ENCODE data around the gene CCDC127. TPM values are rescaled to one million over a fixed set of nuclear protein-coding genes. Genes with fewer than 3 reads are reported as not detected.

The CCDC127 gene
- total RNA-seq, 1 experiment from 2014 or later = 5.4 TPM

DNA sequence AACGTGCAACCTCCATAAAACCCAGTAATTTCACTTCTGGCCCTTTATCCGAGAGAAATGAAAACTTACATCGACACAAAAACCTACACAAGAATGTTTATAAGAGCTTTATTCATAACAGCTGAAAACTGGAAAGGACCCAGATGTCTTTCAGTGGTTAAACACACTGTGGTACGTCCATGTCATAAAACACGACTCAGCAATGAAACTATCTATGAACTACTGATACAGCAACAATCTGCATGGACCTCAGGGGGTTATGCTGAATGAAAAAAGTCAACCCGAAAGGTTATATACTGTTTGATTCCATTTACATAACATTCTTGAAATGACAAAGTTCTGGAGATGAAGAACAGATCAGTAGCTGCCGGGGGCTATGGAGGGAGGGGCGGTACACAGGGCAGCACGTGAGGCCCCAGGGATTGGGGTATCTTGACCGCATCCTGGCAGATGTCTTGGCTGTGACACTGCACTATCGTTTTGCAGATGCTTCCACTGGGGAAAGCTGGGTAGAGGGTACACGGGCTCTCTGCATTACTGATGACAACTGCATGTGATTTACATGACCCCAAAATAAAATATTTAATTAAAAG is 4.1 kb downstream of the CCDC127 start:
- CTCF ChIA-PET = no interaction called here
- intact Hi-C loops (cut with micrococcal nuclease) = no loop called here
- H3K4me3 ChIP-seq (ENCODE audit: low read length) = no peak overlapping the region
- BruUV-seq (replicated peaks) = no TSS peak
- no peaks in the 10 kb centered on the region for H3F3A ChIP-seq (ENCODE audit: low read length, unreplicated experiment)
- H3K27ac ChIP-seq (ENCODE audit: low read length) = peak overlapping the region; percentile 4; the same call in 1 of the 2 replicates
- H3K4me1 ChIP-seq (ENCODE audit: insufficient read depth, low read length) = peaks cover 9% of the 10 kb centered on the region
- H3K79me2 ChIP-seq (ENCODE audit: low read length) = peaks cover 49% of the 10 kb centered on the region
- TF ChIP-seq EZH2phosphoT487 (IDR thresholded peaks at IDR 0.05; ENCODE audit: borderline replicate concordance, low read length) (no peak), CTCF (conservative IDR thresholded peaks at IDR 0.05; ENCODE audit: low read depth, low read length) (no peak), EZH2 (IDR thresholded peaks at IDR 0.05; ENCODE audit: low read length, unreplicated experiment) (no peak)
- DNase-seq (no peak), ATAC-seq (no peak)
- no peaks in the 10 kb centered on the region for H3K9me2 ChIP-seq (replicated peaks; ENCODE audit: low read length)
- no peaks in the 10 kb centered on the region for H3K27me3 ChIP-seq (ENCODE audit: low read length)
- peaks cover 5% of the 10 kb centered on the region for H3K36me3 ChIP-seq (ENCODE audit: low read depth, low read length)
- no peak overlapping the region for H3K4me2 ChIP-seq (ENCODE audit: low read length)
- no peak overlapping the region for H3K9ac ChIP-seq (ENCODE audit: low read length)
- H4K20me1 ChIP-seq (ENCODE audit: low read length) = peaks cover 2% of the 10 kb centered on the region; the same call in 1 of the 2 replicates
- POLR2A ChIA-PET (ENCODE audit: unreplicated experiment) = no interaction called here
- no peaks in the 10 kb centered on the region for H3K9me3 ChIP-seq (ENCODE audit: low read length)
- no peak overlapping the region for H2AFZ ChIP-seq (ENCODE audit: low read length)

DNA sequence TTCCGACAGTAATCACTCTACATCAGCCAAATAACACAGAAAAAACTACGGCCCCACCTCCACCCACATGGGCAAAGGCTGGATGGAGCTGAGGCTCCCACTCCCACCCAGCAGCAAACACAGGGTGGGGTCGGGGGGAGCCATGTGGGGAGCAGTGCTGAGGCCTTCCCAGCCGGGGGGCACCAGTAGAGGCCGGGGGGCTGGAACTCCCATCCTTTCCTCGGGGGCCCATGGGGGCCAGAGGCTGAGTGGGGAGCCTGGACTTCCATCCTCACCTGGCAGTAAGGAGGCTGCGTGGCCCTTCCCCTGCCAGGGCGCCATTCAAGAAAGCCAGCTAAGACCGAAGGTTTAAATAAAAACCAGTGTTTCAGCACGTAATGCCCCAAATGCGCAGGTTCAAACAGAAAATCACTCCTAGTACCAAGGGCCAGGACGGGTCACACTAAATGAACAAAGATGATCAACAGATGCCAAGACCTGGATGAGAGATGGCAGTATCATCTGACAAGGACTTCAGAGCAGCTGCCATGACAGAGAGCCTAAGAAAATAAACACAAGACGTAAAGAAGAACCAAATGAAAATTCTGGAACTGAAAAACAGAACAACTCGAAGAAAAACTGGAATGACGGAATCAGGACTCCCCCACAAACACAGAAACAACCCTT is 9.4 kb downstream of the CCDC127 start:
- DNase-seq = no peak
- Histone ChIP-seq H3K36me3 (ENCODE audit: low read depth, low read length) (peaks cover 15% of the 10 kb centered on the region; the same call in 1 of the 2 replicates), H3K4me1 (ENCODE audit: insufficient read depth, low read length) (peaks cover 25% of the 10 kb centered on the region), H4K20me1 (ENCODE audit: low read length) (peaks cover 4% of the 10 kb centered on the region; the same call in 1 of the 2 replicates), H3K9ac (ENCODE audit: low read length) (peak overlapping the region; percentile 53), H3K27ac (ENCODE audit: low read length) (peak overlapping the region; percentile 73), H3K9me3 (ENCODE audit: low read length) (no peaks in the 10 kb centered on the region), H3F3A (ENCODE audit: low read length, unreplicated experiment) (no peaks in the 10 kb centered on the region), H2AFZ (ENCODE audit: low read length) (no peak overlapping the region), H3K9me2 (replicated peaks; ENCODE audit: low read length) (no peaks in the 10 kb centered on the region), H3K4me2 (ENCODE audit: low read length) (no peak overlapping the region; the same call in 1 of the 2 replicates), H3K79me2 (ENCODE audit: low read length) (peaks cover 51% of the 10 kb centered on the region), H3K27me3 (ENCODE audit: low read length) (no peaks in the 10 kb centered on the region), H3K4me3 (ENCODE audit: low read length) (no peak overlapping the region)
- ChIA-PET CTCF (no interaction called here), POLR2A (ENCODE audit: unreplicated experiment) (no interaction called here)
- BruUV-seq (replicated peaks) = no TSS peak
- ATAC-seq = no peak
- intact Hi-C loops (cut with micrococcal nuclease) = no loop called here
- TF ChIP-seq EZH2phosphoT487 (IDR thresholded peaks at IDR 0.05; ENCODE audit: borderline replicate concordance, low read length) (no peak), EZH2 (IDR thresholded peaks at IDR 0.05; ENCODE audit: low read length, unreplicated experiment) (no peak), CTCF (conservative IDR thresholded peaks at IDR 0.05; ENCODE audit: low read depth, low read length) (no peak)

- ChIA-PET CTCF (no interaction called here), POLR2A (ENCODE audit: unreplicated experiment) (interaction anchor here (0.6 kb wide), 1 partner anchor 450 kb away, joined by 5 read pairs; no protein-coding TSS in a partner anchor)
- H3K9ac ChIP-seq (ENCODE audit: low read length) = peak overlapping the region; percentile 58
- TF ChIP-seq CTCF (conservative IDR thresholded peaks at IDR 0.05; ENCODE audit: low read depth, low read length) (no peak), EZH2 (IDR thresholded peaks at IDR 0.05; ENCODE audit: low read length, unreplicated experiment) (no peak), EZH2phosphoT487 (IDR thresholded peaks at IDR 0.05; ENCODE audit: borderline replicate concordance, low read length) (no peak)
- ATAC-seq (peak; percentile 46), DNase-seq (peak; percentile 35)
- H3K27me3 ChIP-seq (ENCODE audit: low read length) = no peaks in the 10 kb centered on the region
- H3K9me3 ChIP-seq (ENCODE audit: low read length) = no peaks in the 10 kb centered on the region
- H3K36me3 ChIP-seq (ENCODE audit: low read depth, low read length) = peaks cover 14% of the 10 kb centered on the region; the same call in 1 of the 2 replicates
- peaks cover 25% of the 10 kb centered on the region for H3K4me1 ChIP-seq (ENCODE audit: insufficient read depth, low read length)
- peak overlapping the region; percentile 83 for H3K27ac ChIP-seq (ENCODE audit: low read length)
- no TSS peak for BruUV-seq (replicated peaks)
- H3K79me2 ChIP-seq (ENCODE audit: low read length) = peaks cover 48% of the 10 kb centered on the region
- H3K4me2 ChIP-seq (ENCODE audit: low read length) = no peak overlapping the region; the same call in none of the 2 replicates
- peaks cover 4% of the 10 kb centered on the region; the same call in 1 of the 2 replicates for H4K20me1 ChIP-seq (ENCODE audit: low read length)
- no peaks in the 10 kb centered on the region for H3F3A ChIP-seq (ENCODE audit: low read length, unreplicated experiment)
- H3K9me2 ChIP-seq (replicated peaks; ENCODE audit: low read length) = no peaks in the 10 kb centered on the region
- no peak overlapping the region for H3K4me3 ChIP-seq (ENCODE audit: low read length)
- no peak overlapping the region for H2AFZ ChIP-seq (ENCODE audit: low read length)
- intact Hi-C loops (cut with micrococcal nuclease) = no loop called here
These were observed 10.4 kb downstream of the CCDC127 start for GRCh38 chr5:207599-207998.
